Measurements from ENCODE around the gene ZBP1.

DNA sequence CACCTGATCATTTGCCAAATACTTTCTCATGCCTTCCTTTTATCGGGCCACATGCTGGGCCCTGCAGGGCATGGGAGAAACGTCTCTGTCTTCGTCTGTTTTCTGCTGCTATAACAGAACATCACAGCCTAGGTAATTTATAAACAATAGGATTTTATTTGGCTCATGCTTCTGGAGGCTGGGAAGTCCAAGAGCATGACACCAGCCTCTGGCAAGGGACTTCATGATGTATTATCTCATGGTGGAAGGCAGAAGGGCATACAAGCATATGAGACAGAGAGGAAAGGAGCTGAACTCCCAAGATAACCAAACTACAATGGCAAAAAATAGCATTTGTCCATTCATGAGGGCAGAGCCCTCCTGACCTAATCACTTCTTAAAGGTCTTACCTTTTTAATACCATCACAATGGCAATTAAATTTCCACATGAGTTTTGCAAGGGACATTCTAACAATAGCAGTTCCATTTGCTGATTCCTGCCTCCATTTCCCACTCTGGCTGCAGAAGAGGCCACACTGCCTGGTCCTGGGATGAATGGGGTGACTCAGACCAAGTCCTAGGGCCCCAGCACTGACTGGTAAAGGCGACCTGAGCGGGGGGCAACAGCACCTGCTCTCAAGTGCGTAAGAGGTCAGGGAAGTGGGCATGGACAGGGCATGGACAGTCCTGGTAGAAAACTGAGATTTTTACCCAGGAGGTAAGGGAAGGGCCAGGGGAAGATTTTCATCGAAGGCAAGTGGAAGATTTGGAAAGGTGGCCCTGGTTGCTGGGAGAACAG, 5.1 kb upstream of the ZBP1 start:
- TF ChIP-seq, protein P1, sequence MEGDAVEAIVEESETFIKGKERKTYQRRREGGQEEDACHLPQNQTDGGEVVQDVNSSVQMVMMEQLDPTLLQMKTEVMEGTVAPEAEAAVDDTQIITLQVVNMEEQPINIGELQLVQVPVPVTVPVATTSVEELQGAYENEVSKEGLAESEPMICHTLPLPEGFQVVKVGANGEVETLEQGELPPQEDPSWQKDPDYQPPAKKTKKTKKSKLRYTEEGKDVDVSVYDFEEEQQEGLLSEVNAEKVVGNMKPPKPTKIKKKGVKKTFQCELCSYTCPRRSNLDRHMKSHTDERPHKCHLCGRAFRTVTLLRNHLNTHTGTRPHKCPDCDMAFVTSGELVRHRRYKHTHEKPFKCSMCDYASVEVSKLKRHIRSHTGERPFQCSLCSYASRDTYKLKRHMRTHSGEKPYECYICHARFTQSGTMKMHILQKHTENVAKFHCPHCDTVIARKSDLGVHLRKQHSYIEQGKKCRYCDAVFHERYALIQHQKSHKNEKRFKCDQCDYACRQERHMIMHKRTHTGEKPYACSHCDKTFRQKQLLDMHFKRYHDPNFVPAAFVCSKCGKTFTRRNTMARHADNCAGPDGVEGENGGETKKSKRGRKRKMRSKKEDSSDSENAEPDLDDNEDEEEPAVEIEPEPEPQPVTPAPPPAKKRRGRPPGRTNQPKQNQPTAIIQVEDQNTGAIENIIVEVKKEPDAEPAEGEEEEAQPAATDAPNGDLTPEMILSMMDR (conservative IDR thresholded peaks at IDR 0.05; ENCODE audit: low read depth, low read length) = no peak
- TF ChIP-seq EZH2 (IDR thresholded peaks at IDR 0.05; ENCODE audit: low read length, unreplicated experiment) = no peak
